ENCODE results near the gene ARHGAP33. TPM values are rescaled to one million over a fixed set of nuclear protein-coding genes. Genes with fewer than 3 reads are reported as not detected.

The ARHGAP33 gene
- polyA plus RNA-seq, 2 of the 4 experiments (the other 2 are of a cell fraction), result 0.84 to 6.1 TPM

- Histone ChIP-seq H3K9me3 (no peaks in the 10 kb centered on the region), H3K27ac (no peak overlapping the region), H3K4me2 (no peak overlapping the region), H3K4me3 (no peak overlapping the region), H3K4me1 (peaks cover 8% of the 10 kb centered on the region)
- ATAC-seq (no peak), DNase-seq (ENCODE audit: low read depth in 1 of 2, low spot score in 1 of 2) (no peak), FAIRE-seq (no peak)
- CTCF ChIA-PET, result interaction anchor here (0.9 to 2.2 kb wide), 4 partner anchors 9 to 43 kb away, joined by 3 to 9 read pairs (median 6); no protein-coding TSS in a partner anchor
- TF ChIP-seq HOXB13 (CRISPR knock-in tag; IDR thresholded peaks at IDR 0.05; ENCODE audit: low read depth) (no peak), CTCF (IDR thresholded peaks at IDR 0.05) (no peak), KDM1A (IDR thresholded peaks at IDR 0.05; ENCODE audit: low read depth) (no peak), ESRRA (IDR thresholded peaks at IDR 0.05; ENCODE audit: borderline replicate concordance, low read length) (no peak), CHD2 (IDR thresholded peaks at IDR 0.05; ENCODE audit: low read length, partially characterized antibody) (no peak), KDM5A (IDR thresholded peaks at IDR 0.05) (no peak), POLR2AphosphoS2 (conservative IDR thresholded peaks at IDR 0.05; ENCODE audit: low read length) (no peak), TP53 (CRISPR knock-in tag; IDR thresholded peaks at IDR 0.05) (no peak), NR3C1 (IDR thresholded peaks at IDR 0.05) (no peak), NFE2L2 (conservative IDR thresholded peaks at IDR 0.05; ENCODE audit: low read length) (no peak)
- WGBS (ENCODE audit: missing lambda C conversion rate), result 84% methylated on average over 9 of the region's 9 CpGs
- POLR2A ChIA-PET, result no interaction called here
Measured at GRCh38 chr19:35791814-35792279, 16.5 kb downstream of the ARHGAP33 start.

GRCh38 chr19:35792312-35792711, 16.9 kb downstream of the ARHGAP33 start:
- Histone ChIP-seq H3K9me3 (no peaks in the 10 kb centered on the region), H3K4me2 (no peak overlapping the region), H3K4me3 (no peak overlapping the region), H3K27ac (no peak overlapping the region), H3K4me1 (peaks cover 8% of the 10 kb centered on the region)
- whole genome bisulfite sequencing (ENCODE audit: missing lambda C conversion rate), result 91% methylated on average over 15 of the region's 15 CpGs
- ChIA-PET POLR2A (no interaction called here), CTCF (interaction anchor here (0.9 to 2.1 kb wide), 3 partner anchors 8 to 43 kb away, joined by 3 to 9 read pairs (median 5); no protein-coding TSS in a partner anchor)
- TF ChIP-seq GATA3 (IDR thresholded peaks at IDR 0.05; ENCODE audit: borderline replicate concordance) (no peak), EHMT2 (IDR thresholded peaks at IDR 0.05; ENCODE audit: low read depth) (no peak), FOXS1 (CRISPR knock-in tag; IDR thresholded peaks at IDR 0.05) (no peak), MAX (IDR thresholded peaks at IDR 0.05) (no peak), MAZ (IDR thresholded peaks at IDR 0.05; ENCODE audit: borderline replicate concordance, low read depth, low read length) (no peak), HDAC2 (IDR thresholded peaks at IDR 0.05) (no peak), CBX8 (IDR thresholded peaks at IDR 0.05) (no peak), ESRRA (IDR thresholded peaks at IDR 0.05; ENCODE audit: borderline replicate concordance, low read length) (no peak), NR3C1 (IDR thresholded peaks at IDR 0.05) (no peak)
- no peak for DNase-seq (ENCODE audit: low read depth in 1 of 2, low spot score in 1 of 2)
- no peak for FAIRE-seq
- no peak for ATAC-seq

DNA sequence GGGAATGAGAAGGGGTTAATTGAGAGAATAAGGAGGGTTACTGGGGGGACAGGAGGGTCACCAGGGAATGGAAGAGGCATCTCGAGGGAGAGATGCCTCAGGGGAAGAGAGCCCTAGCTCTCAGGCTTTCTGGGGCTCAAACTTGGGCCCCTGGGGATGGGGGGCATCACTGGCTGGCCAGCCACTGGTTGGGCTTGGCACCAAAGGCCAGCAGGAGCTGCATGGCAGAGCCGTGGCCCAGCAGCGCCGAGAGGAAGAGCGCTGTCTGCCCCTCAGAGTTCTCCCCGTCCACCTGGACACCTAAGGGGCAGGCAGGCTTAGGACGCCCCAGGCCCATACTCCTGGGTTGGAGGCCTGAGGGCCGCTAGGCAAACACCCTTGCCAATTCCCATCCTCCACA, 17.5 kb downstream of the ARHGAP33 start:
- DNase-seq (ENCODE audit: low read depth in 1 of 2, low spot score in 1 of 2) (no peak), FAIRE-seq (no peak), ATAC-seq (0 out of 6 replicates have a peak, but pooled peaks of 1 of the 2 experiments have one; percentile 2)
- TF ChIP-seq FOXS1 (CRISPR knock-in tag; IDR thresholded peaks at IDR 0.05), result no peak
- no peak for TF ChIP-seq POLR2A (IDR thresholded peaks at IDR 0.05; ENCODE audit: low read length)
- no peak for TF ChIP-seq GATA3 (IDR thresholded peaks at IDR 0.05; ENCODE audit: borderline replicate concordance)
- TF ChIP-seq MAFK (IDR thresholded peaks at IDR 0.05; ENCODE audit: partially characterized antibody), result no peak
- TF ChIP-seq ZSCAN20 (CRISPR knock-in tag; IDR thresholded peaks at IDR 0.05), result no peak
- no peak for TF ChIP-seq CBX2 (IDR thresholded peaks at IDR 0.05; ENCODE audit: borderline replicate concordance, low read depth)
- no peak for TF ChIP-seq HOXB13 (CRISPR knock-in tag; IDR thresholded peaks at IDR 0.05; ENCODE audit: low read depth)
- TF ChIP-seq KDM5A (IDR thresholded peaks at IDR 0.05), result no peak
- TF ChIP-seq RCOR1 (IDR thresholded peaks at IDR 0.05; ENCODE audit: low read depth, low read length), result no peak
- no peak overlapping the region for H3K4me2 ChIP-seq
- 74% methylated on average over 8 of the region's 8 CpGs for WGBS (ENCODE audit: missing lambda C conversion rate)
- CTCF ChIA-PET, result interaction anchor here (0.6 to 1.2 kb wide), 3 partner anchors 17 to 140 kb away, joined by 3 read pairs; no protein-coding TSS in a partner anchor
- no peaks in the 10 kb centered on the region for H3K9me3 ChIP-seq
- POLR2A ChIA-PET, result no interaction called here
- peaks cover 8% of the 10 kb centered on the region for H3K4me1 ChIP-seq
- no peak overlapping the region for H3K27ac ChIP-seq
- H3K4me3 ChIP-seq, result no peak overlapping the region

Data from A549 (cell line).